T follicular helper cell (primary cell): ENCODE results near the gene RTL1.

Experiments
- DNase-seq: peaks from one replicate; pipeline ENCODE4 v3.0.0-alpha.2; 2020; ENCODE audit warnings: low read depth

The RTL1 gene

DNA sequence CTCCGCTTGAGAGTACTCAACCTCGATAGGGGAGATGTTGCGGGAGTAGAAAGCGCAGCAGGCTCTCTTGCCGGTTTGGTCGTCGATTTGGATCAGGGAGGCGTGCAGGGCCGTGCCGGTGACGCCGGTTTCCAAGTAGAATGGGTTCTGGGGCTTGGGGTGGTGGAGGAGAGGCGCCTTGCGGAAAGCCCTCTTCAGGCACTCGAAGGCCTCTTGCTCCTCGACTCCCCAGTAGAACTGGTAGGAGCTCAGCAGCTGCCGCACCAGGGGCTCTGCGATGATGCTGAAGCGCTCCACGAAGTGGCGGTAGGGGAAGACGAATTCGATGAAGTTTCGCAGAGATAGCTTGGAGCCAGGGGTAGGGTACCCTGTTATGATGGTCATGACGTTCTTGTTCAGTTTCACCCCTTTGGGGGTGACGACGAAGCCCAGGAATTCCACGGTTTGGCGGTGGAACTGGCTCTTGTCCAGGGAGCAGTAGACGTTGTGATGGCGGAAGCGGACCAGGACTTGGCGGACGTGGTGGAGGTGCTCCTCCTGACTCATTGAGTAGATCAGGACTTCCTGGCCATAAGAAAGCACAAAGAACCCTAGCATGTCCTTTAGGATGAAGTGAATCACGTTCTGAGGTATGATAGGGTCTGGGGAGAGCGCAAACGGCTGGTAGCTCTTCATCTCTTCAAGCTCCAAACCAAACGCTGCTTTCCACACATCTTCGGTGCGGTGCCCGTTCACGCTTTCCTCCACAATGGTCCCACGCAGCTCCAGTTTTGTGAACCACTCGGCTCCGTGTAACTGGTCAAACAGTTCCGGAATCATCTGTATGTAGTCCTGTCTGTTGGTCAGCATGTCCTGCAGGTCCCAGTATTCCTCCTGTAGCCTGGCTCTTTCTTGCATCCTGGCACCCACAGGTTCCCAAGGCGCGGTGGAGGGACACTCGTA is 21.2 kb downstream of the RTL1 start:
- no peak for DNase-seq

GRCh38 chr14:100881211-100882025 is 22.1 kb downstream of the RTL1 start:
- no peak for DNase-seq

DNA sequence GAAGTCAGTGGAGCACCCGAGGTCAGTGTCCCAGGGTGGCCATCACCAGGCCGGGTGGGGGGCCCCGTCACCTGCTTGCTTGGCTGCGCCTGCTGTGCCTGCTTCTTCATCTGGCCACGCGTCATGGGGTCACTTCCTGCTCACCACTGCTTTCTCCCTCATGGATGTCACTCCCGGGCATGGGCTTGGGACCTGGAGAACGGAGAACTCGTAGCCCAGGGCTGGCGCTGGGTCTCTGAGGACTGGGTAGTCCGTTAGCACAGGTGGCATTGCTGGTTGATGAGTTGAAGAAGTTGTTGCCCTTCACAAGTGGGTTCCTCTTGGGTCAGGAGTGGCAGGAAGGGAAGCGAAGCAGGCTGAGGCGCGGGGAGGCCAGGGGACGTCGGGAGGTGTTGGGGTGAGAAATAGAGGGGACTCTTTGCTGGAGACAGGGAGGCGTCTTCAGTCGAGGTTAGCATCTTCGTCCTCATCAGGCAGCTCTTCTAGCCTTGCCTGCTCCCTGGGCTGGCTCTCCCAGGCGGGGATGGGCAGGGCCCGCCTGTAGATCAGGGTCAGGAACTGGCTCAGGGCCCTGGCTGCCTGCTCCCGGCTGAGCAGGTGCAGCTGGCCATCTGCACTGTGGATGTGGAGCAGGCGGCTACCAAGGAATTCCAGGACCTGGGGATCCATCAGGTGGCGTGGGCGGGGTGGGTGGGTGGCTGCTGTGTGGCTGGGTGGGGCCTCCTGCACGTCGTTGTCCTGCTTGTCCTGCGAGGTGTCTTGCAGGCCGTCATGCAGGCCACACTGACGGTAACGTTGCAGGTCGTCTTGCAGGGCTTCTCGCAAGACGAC is 23.0 kb downstream of the RTL1 start:
- DNase-seq = no peak

- no peak for DNase-seq
Observed at GRCh38 chr14:100879782-100880181, 23.7 kb downstream of the RTL1 start.

- DNase-seq = no peak
Observed at GRCh38 chr14:100879194-100879593, 24.3 kb downstream of the RTL1 start.

- DNase-seq = no peak
Observed at GRCh38 chr14:100878271-100879146, 25.0 kb downstream of the RTL1 start.

DNA sequence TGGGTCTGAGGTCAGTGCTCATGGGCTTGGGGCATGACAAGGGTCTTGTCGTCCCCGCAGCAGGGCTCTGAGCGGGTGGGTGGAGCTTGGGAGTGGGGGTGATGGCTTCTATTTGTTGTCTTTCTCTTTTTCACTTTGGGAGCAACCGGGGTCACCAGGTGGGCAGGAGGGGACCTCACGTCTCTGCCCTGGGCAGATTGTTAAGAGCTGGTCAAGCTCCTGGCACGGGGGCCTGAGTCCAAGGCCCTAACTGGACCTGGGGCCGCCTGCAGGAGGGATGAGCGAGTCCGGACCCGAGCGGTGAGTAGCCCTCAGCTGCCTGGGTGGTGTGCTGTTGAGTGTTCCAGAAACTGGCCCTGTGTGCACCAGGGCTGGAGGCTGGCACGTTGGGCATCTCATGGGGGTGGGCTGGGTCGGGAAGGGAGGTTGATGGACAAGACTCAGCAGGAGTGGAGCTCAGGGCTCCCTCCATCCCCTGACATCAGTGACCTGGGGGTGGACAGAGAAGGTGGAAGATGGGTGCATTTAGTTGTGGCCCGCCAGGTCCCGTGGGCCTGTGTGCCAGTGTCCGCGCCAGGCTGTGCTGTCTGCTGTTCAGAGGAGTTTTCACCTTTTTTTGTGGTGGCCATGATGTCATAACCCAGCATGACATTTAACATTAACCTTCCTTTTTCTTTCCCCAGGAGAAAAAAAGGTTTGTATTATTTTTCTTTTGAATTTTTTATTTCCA is 27.5 kb downstream of the RTL1 start:
- no peak for DNase-seq

- DNase-seq = no peak
Observed at GRCh38 chr14:100875126-100875525, 28.4 kb downstream of the RTL1 start.

DNA sequence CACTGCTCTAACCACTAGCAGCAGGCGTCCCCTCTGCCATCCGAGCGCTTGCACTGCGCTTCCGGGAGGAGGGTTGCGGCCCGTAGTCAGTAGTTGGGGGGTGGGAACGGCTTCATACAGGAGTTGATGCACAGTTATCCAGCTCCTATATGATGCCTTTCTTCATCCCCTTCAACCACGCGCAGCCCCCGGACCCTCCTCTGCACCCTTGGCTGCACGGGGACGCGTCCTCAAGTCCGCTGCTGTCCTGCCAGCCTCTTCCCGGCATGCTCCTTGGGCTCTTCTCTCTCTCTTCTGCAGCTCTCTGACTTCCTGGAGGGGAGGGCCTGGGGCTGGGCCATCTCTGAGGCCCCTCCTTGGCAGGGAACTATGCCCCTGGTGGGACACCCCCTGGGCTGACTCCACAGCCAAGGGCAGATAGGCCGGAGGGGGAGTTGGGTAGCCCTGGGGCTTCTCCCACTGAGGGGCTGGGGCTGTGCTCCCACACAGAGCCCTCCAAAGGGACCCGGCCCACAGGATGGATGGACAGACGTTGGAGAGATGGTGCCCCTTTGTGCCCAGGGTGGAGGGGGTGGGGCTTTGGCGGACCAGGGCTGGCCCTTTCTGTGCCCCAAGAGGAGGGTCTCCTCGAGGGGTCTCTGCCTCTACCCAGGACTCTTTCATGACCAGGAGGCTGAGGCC is 29.0 kb downstream of the RTL1 start:
- DNase-seq = no peak

- no peak for DNase-seq
Observed at GRCh38 chr14:100874051-100874410, 29.5 kb downstream of the RTL1 start.

- DNase-seq = no peak
Observed at GRCh38 chr14:100873096-100873482, 30.4 kb downstream of the RTL1 start.

DNA sequence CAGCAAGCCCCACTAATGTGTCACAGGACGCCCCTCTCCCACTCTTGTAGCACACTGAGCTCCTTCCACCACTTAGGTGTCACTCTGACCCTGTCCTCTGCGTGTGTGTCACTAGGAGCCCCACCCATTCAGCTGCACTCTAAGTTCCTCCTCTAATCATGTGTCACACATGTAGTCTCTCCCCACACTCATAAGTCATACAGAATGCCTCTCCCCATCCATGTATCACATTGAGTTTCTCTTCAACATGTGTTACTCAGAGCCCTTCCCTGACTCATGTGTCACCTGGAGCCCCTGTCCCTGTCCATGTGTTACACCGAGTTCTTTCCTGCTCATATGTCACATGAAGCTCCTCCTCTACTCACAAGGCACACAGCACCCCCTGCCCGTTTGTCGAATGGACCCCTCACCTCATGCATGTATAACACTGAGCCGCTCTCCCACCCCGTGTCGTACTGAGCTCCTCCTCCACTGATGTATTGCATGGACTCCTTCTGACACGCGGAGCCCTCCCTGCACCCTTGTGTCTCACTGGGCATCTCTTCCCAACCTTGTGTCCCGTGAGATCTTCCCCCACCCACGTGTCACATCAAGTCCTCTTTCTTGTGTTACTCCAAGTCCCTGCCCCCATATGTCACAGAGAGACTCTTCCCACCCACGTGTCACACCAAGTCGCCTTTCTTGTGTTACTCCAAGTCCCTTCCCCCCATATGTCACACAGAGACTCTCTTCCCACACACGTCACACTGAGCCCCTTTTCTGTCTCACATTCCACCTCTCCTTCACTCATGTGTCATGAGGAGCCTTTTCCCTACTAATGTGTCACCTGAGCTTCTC is 31.0 kb downstream of the RTL1 start:
- DNase-seq = no peak

DNA sequence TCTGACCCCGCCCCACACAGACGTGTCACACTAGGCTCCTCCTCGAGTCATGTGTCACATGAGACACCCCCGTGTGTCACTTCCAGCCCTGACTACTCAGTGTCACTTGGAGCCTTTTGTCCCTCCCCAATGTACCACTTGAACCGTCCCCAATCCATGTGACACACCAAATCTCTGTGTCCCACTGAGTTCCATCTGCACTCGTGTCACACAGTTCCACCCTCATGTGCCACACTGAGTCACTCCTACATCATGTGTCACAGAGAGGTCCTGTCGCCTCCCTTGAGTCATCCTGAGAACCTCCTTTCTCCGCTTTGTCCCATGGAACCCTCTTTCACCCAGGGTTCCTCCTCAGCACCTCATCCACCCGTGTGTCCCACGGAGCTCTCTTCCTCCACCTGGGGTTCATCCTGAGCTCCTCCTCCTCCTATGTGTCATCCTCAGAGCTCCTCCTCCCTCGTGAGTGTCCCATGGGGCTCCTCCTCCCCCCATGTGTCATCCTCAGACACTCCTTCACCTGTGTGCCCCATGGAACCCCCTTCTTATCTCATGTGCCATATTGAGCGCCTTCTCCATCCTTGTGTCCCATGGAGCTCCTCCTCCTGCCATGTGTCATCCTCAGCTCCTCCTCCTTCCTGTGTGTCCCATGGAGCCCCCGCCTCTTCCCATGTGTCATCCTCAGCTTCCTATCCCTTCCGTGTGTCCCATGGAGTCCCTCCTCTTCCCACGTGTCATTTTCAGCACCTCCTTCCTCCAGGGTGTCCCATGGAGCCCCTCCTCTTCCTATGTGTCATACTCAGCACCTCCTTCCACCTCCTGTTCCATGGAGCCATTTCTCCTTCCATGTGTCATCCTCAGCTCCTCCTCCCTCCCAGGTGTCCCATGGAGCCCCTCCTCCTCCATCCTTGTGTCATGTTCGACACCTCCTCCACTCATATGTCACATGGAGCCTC is 32.0 kb downstream of the RTL1 start:
- no peak for DNase-seq

DNA sequence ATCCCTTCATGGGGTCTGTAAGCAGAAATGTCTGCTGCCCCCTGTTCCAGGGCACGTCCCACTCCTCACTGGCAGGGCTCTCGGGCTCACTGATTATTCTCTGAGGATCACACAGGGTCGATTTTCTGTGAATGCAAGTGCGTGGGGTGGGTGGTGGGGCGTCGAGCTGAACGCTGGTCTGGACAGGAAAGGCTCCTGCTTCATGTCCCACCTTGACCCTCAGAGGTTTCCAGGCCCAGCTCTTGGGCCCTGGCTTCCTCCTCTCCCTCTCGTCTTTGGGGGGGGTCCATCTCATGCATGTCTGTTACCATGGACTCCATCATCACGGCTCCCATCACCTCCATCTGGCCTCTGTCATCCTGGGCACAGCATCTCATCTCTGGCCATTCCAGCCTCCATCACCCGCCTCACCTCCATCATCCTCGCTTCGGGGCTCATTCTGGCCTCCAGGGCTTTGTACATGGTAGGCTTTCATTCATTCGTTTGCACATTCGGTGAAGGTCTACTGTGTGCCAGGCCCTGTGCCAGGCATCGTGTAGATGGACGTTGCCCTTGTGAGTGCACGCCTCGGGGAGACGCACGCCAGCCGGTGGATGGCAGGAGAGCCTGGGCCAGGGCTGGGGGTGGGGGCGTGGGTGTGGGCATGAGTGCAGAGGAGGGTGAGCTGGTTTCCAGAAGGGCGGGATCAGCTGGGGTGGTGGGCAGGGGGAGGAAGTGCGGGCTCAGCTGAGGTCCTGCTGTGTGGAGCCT is 34.7 kb downstream of the RTL1 start:
- DNase-seq = no peak

- DNase-seq = no peak
Observed at GRCh38 chr14:100867631-100868315, 35.7 kb downstream of the RTL1 start.
